ENCODE results near the gene TPPP2.

TPPP2 gene

GRCh38 chr14:21081521-21082142 is 51.6 kb downstream of the TPPP2 start:
- no peak for DNase-seq
